NCI-H2029 treated with DMSO at 0.1 percent for 48 hours (cell line): ENCODE results near the gene NDUFB7.
"Not testable (repeated sequence)": the region's sequence is repeated elsewhere in the genome, so short reads cannot be mapped to it uniquely, and the experiment has no call there.

Experiments
- DNase-seq: peaks from one replicate; lab custom pipeline; 2025; lab: John Stamatoyannopoulos, UW

The NDUFB7 gene

DNA sequence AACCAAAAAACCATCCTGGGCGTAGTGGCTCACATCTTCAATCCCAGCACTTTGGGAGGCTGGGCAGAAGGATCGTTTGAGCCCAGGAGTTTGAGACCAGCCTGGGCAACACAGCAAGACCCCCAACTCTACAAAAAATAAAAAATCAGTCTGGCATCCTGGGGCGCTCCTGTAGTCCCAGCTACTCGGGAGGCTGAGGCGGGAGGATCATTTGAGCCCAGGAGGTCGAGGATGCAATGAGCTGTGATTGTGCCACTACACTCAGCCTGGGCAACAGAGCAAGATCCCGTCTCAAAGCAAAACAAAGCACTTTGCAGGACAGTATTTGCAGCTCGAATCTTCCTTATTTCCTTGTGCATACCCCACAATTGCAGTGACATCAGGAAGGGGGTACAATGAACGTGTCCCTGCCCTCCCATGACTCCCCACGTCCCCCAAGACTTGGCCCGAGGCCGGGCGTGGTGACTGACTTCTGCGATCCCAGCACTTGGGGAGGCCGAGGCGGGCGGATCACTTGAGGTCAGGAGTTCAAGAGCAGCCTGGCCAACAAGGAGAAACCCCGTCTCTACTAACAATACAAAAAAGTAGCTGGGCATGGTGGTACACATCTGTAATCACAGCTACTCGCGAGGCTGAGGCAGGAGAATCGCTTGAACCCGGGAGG is 870 bp downstream of the NDUFB7 start:
- no peak for DNase-seq

GRCh38 chr19:14567079-14567478 is 4.8 kb downstream of the NDUFB7 start:
- DNase-seq, result no peak

DNA sequence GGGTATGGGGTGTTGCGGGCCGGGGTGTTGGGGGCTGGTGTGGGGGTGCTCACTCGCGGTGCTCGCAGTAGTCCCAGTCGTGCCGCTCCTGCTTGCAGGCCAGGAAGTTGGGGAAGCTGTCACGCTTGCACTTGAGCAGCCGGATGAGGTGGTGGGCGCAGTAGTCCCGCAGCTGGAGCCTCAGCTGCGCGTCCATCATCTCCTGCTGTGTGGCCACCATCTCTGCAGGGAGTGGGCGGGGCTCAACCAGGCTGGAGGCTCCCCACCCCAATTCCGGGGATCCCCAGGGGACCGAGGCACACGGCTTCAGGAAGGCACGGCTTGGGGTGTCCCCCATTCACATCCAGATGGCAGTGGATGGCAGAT is 5.2 kb downstream of the NDUFB7 start:
- no peak for DNase-seq

GRCh38 chr19:14565765-14566711 is 5.8 kb downstream of the NDUFB7 start:
- no peak for DNase-seq

- no peak for DNase-seq
These were observed 6.6 kb downstream of the NDUFB7 start for GRCh38 chr19:14565298-14565679.

- not testable (repeated sequence) for DNase-seq
These were observed 7.1 kb downstream of the NDUFB7 start for GRCh38 chr19:14564652-14565297.

- no peak for DNase-seq
These were observed 7.7 kb downstream of the NDUFB7 start for GRCh38 chr19:14563989-14564651.

GRCh38 chr19:14563590-14563926 is 8.3 kb downstream of the NDUFB7 start:
- no peak for DNase-seq

GRCh38 chr19:14562660-14563589 is 8.9 kb downstream of the NDUFB7 start:
- no peak for DNase-seq

DNA sequence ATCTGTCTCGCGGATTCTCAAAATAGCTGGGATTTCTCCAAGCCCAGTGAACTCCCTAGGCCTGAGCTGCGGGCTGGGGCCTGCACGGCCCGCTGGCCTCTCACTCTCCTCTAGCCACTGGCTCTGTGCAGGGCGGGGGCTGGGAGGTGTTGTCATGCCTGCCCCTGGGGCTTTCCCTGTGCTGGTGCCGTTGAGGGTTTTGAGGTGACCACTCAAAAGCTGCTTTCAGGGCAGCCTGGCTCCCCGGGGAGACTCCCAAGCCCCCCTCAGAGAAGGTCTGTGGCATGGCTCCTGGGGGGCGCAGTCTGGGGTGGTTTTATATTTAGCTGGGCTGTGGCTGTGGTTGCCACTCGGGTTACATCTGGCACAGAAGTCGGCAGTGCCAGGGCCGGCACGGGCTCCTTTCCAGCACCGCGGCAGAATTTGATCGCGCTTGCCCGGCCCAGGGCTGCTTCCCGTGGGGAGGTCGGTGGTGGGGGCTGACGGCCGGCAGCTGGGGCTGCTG is 10.0 kb downstream of the NDUFB7 start:
- no peak for DNase-seq

- no peak for DNase-seq
These were observed 10.6 kb downstream of the NDUFB7 start for GRCh38 chr19:14561249-14561648.

DNA sequence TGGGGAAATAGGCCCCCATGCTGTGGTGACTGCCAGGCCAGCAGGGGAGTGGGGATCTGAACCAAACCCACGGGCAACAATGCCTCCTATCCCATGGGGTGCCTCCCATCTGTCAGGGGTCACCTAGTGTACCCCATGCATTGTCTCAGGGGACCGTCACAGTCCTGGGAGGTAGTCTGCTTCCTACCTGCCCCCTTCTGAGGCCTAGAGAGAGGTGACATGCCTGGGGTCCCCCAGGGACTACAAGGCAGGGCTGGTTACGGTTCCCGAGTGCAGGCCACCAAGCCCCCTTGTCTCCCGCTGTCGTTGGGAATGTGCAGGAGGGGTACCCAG is 11.1 kb downstream of the NDUFB7 start:
- no peak for DNase-seq

GRCh38 chr19:14559916-14560775 is 11.7 kb downstream of the NDUFB7 start:
- DNase-seq, result no peak

DNA sequence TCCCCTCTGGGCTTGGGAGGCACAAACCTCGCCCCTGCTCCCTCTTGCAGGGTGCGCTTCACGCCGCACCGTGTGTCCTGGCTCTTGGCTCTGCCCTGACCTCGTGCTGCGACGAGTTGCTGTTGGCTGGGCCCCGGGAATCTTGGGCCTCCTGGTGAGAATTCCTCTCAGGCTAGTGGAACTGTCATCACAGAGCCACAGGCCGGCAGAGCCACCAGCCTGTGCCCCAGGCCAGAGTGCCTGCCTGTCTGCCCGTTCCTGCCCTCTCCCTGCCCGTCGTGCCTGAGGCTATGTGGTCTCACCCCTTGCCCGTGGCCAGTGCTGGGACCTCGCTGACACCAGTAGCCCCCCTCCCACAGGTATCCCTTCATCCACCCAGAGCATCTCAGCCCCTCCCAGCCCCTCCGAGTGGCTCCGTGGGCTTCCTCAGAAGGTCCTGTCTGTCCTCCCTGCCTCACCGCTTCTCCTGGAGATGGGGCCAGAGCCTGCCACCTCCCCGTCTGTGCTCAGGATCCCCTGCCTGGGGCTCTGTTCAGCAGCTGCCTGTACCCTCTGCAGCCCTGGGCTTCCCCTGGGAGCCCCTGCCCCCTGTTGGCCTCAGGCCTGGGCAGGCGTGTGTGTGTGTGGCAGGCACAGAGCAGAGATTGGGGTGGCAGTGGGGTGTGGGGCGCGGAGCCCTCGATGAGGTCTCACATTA is 13.3 kb downstream of the NDUFB7 start:
- no peak for DNase-seq

DNA sequence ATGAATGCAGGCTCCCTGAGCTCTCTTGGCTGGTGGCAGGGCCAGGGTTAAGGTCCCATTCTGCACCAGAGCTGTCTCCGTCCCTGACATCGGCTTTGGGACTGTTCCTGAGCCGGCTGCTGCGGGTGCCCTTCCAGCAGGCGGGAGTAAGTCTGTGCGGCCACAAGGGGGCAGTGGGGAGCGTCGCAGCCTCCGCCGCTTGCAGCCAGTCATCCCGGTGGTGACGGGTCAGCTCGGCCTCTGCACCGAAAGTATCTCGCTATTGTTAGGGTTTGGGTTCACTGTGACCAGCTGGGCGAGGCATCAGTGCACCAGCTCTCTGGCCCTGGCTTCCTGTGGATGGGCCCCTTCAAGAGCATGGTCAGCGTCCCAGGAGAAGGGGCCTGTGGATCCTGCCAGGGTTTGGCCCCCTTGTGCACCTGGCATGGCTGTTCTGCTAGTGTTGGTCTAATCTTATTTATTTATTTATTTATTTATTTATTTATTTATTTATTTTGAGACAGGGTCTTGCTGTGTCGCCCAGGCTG is 15.1 kb downstream of the NDUFB7 start:
- peak; percentile 53 for DNase-seq

GRCh38 chr19:14555918-14556661 is 15.8 kb downstream of the NDUFB7 start:
- no peak for DNase-seq

DNA sequence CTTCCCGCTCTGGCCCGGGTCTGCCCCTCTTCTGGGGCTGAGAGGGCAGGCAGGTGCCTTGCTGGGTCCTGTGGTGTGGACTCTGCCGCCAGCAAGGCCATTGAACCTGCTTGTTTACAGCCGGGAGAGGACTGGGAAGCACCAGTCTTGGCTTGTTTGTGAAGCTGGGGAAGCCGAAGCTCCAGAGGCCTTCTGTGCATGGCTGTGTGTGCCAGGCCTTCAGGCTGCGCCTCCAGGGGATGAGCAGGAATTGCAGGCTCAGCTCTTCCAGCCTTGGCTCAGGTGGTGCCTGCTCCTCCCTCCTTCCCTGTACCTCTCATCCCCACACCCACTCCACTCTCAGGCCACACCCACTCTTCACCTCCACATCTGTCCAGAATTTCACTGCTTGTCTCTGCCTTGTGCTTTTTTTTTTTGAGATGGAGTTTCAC is 17.5 kb downstream of the NDUFB7 start:
- peak; percentile 57 for DNase-seq

DNA sequence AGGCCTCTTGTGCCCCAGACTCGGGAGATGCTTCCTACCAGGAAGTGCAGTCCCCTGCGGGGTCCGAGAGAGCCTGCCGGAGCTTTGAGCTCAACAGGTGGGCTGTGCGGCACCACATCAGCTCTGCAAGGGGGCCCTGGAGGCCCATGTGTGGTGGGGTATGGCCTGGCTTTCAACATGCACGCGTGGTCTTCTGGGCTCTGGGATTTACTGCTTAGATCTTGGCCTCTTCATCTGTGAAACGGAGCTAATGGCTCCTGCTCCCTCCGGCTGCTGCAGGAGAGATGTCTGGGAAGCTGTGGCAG is 18.0 kb downstream of the NDUFB7 start:
- DNase-seq, result no peak
